PC-9 (cell line): ENCODE measurements around the gene DESI2. TPM values are rescaled to one million over a fixed set of nuclear protein-coding genes. Genes with fewer than 3 reads are reported as not detected.

ENCODE experiments used
- BruUV-seq: library from RNA; stranded (reverse); fragments of 400-500 nt; replicated peaks from 2 replicates; lab custom pipeline; 2021; lab: Mats Ljungman, UMichigan
- CTCF ChIA-PET: fragments of 300-600 bp; sonication (Branson Sonifier 250); formaldehyde crosslinking; loops from one replicate; lab custom pipeline; 2022; ENCODE audit warnings: antibody characterized with exemption; lab: Charles Lee
- POLR2A ChIA-PET: fragments of 300-600 bp; sonication (Branson Sonifier 250); formaldehyde crosslinking; loops from one replicate; lab custom pipeline; 2022; ENCODE audit warnings: antibody characterized with exemption; ENCODE audit not compliant: unreplicated experiment; lab: Charles Lee
- DNase-seq, 2 experiments: peaks; one replicate each; pipeline versions ENCODE4 v3.0.0 to v3.0.0-alpha.2; 2015 to 2022; ENCODE audit warnings: mixed read lengths in 1 of 2
- H2AFZ ChIP-seq: fragments of 200-600 bp; sonication (generic); 2 replicates; pipeline ENCODE4 v1.8.1; 2017; ENCODE audit warnings: antibody characterized with exemption
- H3F3A ChIP-seq: fragments of 200-600 bp; sonication (generic); 2 replicates; pipeline ENCODE4 v1.8.1; 2017; ENCODE audit warnings: antibody characterized with exemption, mild to moderate bottlenecking, low read depth; ENCODE audit not compliant: insufficient read depth
- H3K27ac ChIP-seq: fragments of 200-600 bp; sonication (generic); 2 replicates; pipeline ENCODE4 v1.6.1; 2016; ENCODE audit warnings: mixed run types
- H3K27me3 ChIP-seq: fragments of 200-600 bp; sonication (generic); 2 replicates; pipeline ENCODE4 v1.6.1; 2016; ENCODE audit warnings: low read depth, mixed run types; ENCODE audit not compliant: insufficient read depth
- H3K36me3 ChIP-seq: fragments of 200-600 bp; sonication (generic); 2 replicates; pipeline ENCODE4 v1.6.1; 2016; ENCODE audit warnings: low read depth, mixed run types
- H3K4me1 ChIP-seq: fragments of 200-600 bp; sonication (generic); replicated peaks from 2 replicates; pipeline ENCODE4 v1.6.1; 2016; ENCODE audit warnings: mixed run types; ENCODE audit not compliant: insufficient read depth
- H3K4me2 ChIP-seq: fragments of 200-600 bp; sonication (generic); 2 replicates; pipeline ENCODE4 v1.6.1; 2017; ENCODE audit warnings: mixed run types
- H3K4me3 ChIP-seq: fragments of 200-600 bp; sonication (generic); 2 replicates; pipeline ENCODE4 v1.6.1; 2016; ENCODE audit warnings: mixed run types
- H3K79me2 ChIP-seq: fragments of 200-600 bp; sonication (generic); 2 replicates; pipeline ENCODE4 v1.6.1; 2017; ENCODE audit warnings: low read depth, mixed run types
- H3K9me2 ChIP-seq: fragments of 200-600 bp; sonication (generic); 2 replicates; pipeline ENCODE4 v1.8.1; 2017; ENCODE audit warnings: mild to moderate bottlenecking; ENCODE audit not compliant: insufficient read depth
- H3K9me3 ChIP-seq: fragments of 200-600 bp; sonication (generic); 2 replicates; pipeline ENCODE4 v1.8.1; 2016; ENCODE audit warnings: low read depth; ENCODE audit not compliant: insufficient read depth
- H4K20me1 ChIP-seq: fragments of 200-600 bp; sonication (generic); 2 replicates; pipeline ENCODE4 v1.8.1; 2017; ENCODE audit not compliant: insufficient read depth
- CTCF ChIP-seq: fragments of 200-600 bp; sonication (generic); conservative IDR thresholded peaks from 2 replicates; pipeline ENCODE4 v1.6.1; 2017; ENCODE audit warnings: mixed run types, antibody characterized with exemption, mild to moderate bottlenecking, moderate library complexity
- EZH2 ChIP-seq: fragments of 200-600 bp; sonication (generic); IDR thresholded peaks from 2 replicates; pipeline ENCODE4 v1.8.0; 2017; ENCODE audit warnings: antibody characterized with exemption, low read depth
- intact Hi-C: fragments of 100-400 bp; cut with micrococcal nuclease; formaldehyde crosslinking; loops from one replicate; pipeline ENCODE4 v1.10.0; 2022; ENCODE audit not compliant: unreplicated experiment
- total RNA-seq: library from RNA; stranded (reverse); gene quantifications from 2 replicates; pipeline ENCODE4 v1.2.3, GENCODE V29; 2021

DESI2 gene
- total RNA-seq, 1 experiment from 2014 or later = 45.8 TPM

GRCh38 chr1:244709076-244709475 is 56.1 kb downstream of the DESI2 start:
- POLR2A ChIA-PET = no interaction called here
- H2AFZ ChIP-seq = no peak overlapping the region
- H3K4me3 ChIP-seq = no peak overlapping the region
- H3K79me2 ChIP-seq = no peaks in the 10 kb centered on the region
- no peak for DNase-seq
- no TSS peak for BruUV-seq
- no peaks in the 10 kb centered on the region for H4K20me1 ChIP-seq
- H3K36me3 ChIP-seq = no peaks in the 10 kb centered on the region; the same call in 1 of the 2 replicates
- no peak overlapping the region for H3K4me2 ChIP-seq
- no peaks in the 10 kb centered on the region for H3K9me2 ChIP-seq
- H3K4me1 ChIP-seq = no peaks in the 10 kb centered on the region
- H3K27ac ChIP-seq = no peak overlapping the region
- H3F3A ChIP-seq = no peaks in the 10 kb centered on the region; the same call in 1 of the 2 replicates
- no peaks in the 10 kb centered on the region for H3K27me3 ChIP-seq
- CTCF ChIA-PET = no interaction called here
- H3K9me3 ChIP-seq = no peaks in the 10 kb centered on the region
- intact Hi-C loops = loop anchor here (10.0 kb wide), 1 partner anchor 86 kb away; no protein-coding TSS in a partner anchor
- TF ChIP-seq CTCF (no peak), EZH2 (no peak)

GRCh38 chr1:244709476-244710368 is 56.8 kb downstream of the DESI2 start:
- Histone ChIP-seq H3F3A (no peaks in the 10 kb centered on the region; the same call in 1 of the 2 replicates), H3K36me3 (no peaks in the 10 kb centered on the region; the same call in 1 of the 2 replicates), H3K27me3 (no peaks in the 10 kb centered on the region), H2AFZ (no peak overlapping the region), H3K27ac (no peak overlapping the region), H3K4me3 (no peak overlapping the region), H3K79me2 (no peaks in the 10 kb centered on the region), H3K9me2 (no peaks in the 10 kb centered on the region), H3K9me3 (no peaks in the 10 kb centered on the region), H3K4me1 (no peaks in the 10 kb centered on the region), H3K4me2 (no peak overlapping the region), H4K20me1 (no peaks in the 10 kb centered on the region)
- BruUV-seq = no TSS peak
- POLR2A ChIA-PET = no interaction called here
- TF ChIP-seq EZH2 (no peak), CTCF (no peak)
- intact Hi-C loops = loop anchor here (10.0 kb wide), 1 partner anchor 85 kb away; no protein-coding TSS in a partner anchor
- CTCF ChIA-PET = no interaction called here
- DNase-seq = no peak

- H3F3A ChIP-seq = no peaks in the 10 kb centered on the region; the same call in 1 of the 2 replicates
- H3K27ac ChIP-seq = no peak overlapping the region
- ChIA-PET CTCF (no interaction called here), POLR2A (no interaction called here)
- DNase-seq = no peak
- H3K4me2 ChIP-seq = no peak overlapping the region
- BruUV-seq = no TSS peak
- H3K27me3 ChIP-seq = no peaks in the 10 kb centered on the region
- no peaks in the 10 kb centered on the region for H3K9me3 ChIP-seq
- H3K9me2 ChIP-seq = no peaks in the 10 kb centered on the region
- no peak overlapping the region for H2AFZ ChIP-seq
- H3K79me2 ChIP-seq = no peaks in the 10 kb centered on the region
- TF ChIP-seq CTCF (no peak), EZH2 (no peak)
- intact Hi-C loops = no loop called here
- no peak overlapping the region for H3K4me3 ChIP-seq
- H3K36me3 ChIP-seq = no peaks in the 10 kb centered on the region; the same call in 1 of the 2 replicates
- no peaks in the 10 kb centered on the region for H3K4me1 ChIP-seq
- H4K20me1 ChIP-seq = no peaks in the 10 kb centered on the region
Observed at GRCh38 chr1:244710474-244711062, 57.6 kb downstream of the DESI2 start.
